Measurements from ENCODE around the gene GPR162. TPM values are rescaled to one million over a fixed set of nuclear protein-coding genes. Genes with fewer than 3 reads are reported as not detected.

GPR162 gene
- total RNA-seq, 2 experiments from 2014 or later = not detected

DNA sequence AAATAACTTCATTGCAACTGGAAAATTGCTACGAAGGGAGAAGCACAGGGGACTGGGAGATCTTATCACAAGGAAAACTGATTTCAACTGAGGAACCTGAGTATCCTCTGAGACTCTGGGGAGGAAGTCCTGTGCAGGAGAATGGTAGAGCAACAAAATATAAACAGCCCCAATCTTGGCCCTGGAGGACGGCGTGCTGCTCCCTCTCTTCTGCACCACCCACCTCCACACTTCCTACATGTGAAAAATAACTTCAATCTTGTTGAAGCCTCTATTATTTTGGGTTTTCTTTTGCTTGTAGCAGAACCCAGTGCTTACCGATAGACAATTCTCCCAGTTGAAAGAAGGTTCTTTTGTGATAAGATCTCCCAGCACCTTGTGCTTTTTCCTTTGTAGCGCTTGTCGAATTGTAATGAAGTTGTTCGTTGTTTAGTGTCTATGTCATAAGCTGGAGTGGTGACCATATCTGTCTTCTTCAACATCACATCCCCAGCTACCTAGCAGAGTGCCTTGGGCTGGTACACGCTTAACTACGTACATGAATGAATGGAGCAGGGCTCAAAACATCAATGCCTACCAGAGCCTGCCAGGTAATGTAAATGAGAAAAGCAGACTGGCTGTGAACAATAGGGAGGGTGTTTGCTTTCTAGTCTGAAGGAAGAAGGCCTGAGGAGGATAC lies 35.1 kb upstream of the GPR162 start:
- Histone ChIP-seq H3K9me2 (ENCODE audit: insufficient read depth, low read length) (no peaks in the 10 kb centered on the region), H3K36me3 (ENCODE audit: insufficient read depth, low read length) (no peaks in the 10 kb centered on the region), H3K4me1 (ENCODE audit: insufficient read depth, low read length, poor library complexity, severe bottlenecking) (peaks cover 31% of the 10 kb centered on the region), H3K4me3 (ENCODE audit: low read depth, low read length, poor library complexity, severe bottlenecking) (no peak overlapping the region), H3K4me2 (ENCODE audit: low read length) (no peak overlapping the region), H4K20me1 (ENCODE audit: insufficient read depth, low read length) (no peaks in the 10 kb centered on the region), H2AFZ (ENCODE audit: low read length) (no peak overlapping the region), H3K27ac (ENCODE audit: low read depth, low read length, poor library complexity, severe bottlenecking) (no peak overlapping the region), H3K79me2 (ENCODE audit: insufficient read depth, low read depth, low read length) (no peaks in the 10 kb centered on the region), H3K9me3 (ENCODE audit: low read length) (no peaks in the 10 kb centered on the region)
- no peak for DNase-seq (ENCODE audit: low spot score)
- intact Hi-C loops (cut with micrococcal nuclease; ENCODE audit: unreplicated experiment) = no loop called here
- TF ChIP-seq EZH2phosphoT487 (IDR thresholded peaks at IDR 0.05; ENCODE audit: borderline replicate concordance, low read depth, low read length) = no peak
- TF ChIP-seq, protein P1, sequence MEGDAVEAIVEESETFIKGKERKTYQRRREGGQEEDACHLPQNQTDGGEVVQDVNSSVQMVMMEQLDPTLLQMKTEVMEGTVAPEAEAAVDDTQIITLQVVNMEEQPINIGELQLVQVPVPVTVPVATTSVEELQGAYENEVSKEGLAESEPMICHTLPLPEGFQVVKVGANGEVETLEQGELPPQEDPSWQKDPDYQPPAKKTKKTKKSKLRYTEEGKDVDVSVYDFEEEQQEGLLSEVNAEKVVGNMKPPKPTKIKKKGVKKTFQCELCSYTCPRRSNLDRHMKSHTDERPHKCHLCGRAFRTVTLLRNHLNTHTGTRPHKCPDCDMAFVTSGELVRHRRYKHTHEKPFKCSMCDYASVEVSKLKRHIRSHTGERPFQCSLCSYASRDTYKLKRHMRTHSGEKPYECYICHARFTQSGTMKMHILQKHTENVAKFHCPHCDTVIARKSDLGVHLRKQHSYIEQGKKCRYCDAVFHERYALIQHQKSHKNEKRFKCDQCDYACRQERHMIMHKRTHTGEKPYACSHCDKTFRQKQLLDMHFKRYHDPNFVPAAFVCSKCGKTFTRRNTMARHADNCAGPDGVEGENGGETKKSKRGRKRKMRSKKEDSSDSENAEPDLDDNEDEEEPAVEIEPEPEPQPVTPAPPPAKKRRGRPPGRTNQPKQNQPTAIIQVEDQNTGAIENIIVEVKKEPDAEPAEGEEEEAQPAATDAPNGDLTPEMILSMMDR (conservative IDR thresholded peaks at IDR 0.05; ENCODE audit: low read length) = no peak
- POLR2A ChIA-PET = no interaction called here
- no TSS peak for BruUV-seq (replicated peaks)
- CTCF ChIA-PET (ENCODE audit: unreplicated experiment) = interaction anchor here (1.0 kb wide), 1 partner anchor 216 kb away, joined by 3 read pairs; no protein-coding TSS in a partner anchor

DNA sequence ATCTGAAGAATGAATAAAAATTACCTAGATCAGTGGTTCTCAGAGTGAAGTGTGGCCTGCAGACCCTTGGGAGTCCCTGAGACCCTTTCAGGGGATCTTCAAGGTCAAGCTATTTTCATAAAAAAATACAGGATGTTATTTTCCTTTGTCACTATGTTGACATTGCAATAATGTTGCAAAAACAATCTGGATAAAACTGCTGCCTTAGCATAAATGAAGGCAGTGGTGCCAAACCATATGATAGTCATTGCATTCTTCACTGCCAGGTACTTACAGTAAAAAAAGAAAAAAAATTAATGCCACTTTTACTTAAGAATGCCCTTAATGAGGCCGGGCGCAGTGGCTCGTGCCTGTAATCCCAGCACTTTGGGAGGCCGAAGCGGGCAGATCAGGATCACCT lies 34.3 kb upstream of the GPR162 start:
- intact Hi-C loops (cut with micrococcal nuclease; ENCODE audit: unreplicated experiment) = no loop called here
- Histone ChIP-seq H3K36me3 (ENCODE audit: insufficient read depth, low read length) (no peaks in the 10 kb centered on the region), H4K20me1 (ENCODE audit: insufficient read depth, low read length) (no peaks in the 10 kb centered on the region), H3K27ac (ENCODE audit: low read depth, low read length, poor library complexity, severe bottlenecking) (no peak overlapping the region), H3K4me3 (ENCODE audit: low read depth, low read length, poor library complexity, severe bottlenecking) (no peak overlapping the region), H3K79me2 (ENCODE audit: insufficient read depth, low read depth, low read length) (no peaks in the 10 kb centered on the region), H3K4me2 (ENCODE audit: low read length) (no peak overlapping the region), H2AFZ (ENCODE audit: low read length) (no peak overlapping the region), H3K9me3 (ENCODE audit: low read length) (no peaks in the 10 kb centered on the region), H3K9me2 (ENCODE audit: insufficient read depth, low read length) (no peaks in the 10 kb centered on the region), H3K4me1 (ENCODE audit: insufficient read depth, low read length, poor library complexity, severe bottlenecking) (peaks cover 35% of the 10 kb centered on the region)
- BruUV-seq (replicated peaks) = no TSS peak
- no peak for TF ChIP-seq EZH2phosphoT487 (IDR thresholded peaks at IDR 0.05; ENCODE audit: borderline replicate concordance, low read depth, low read length)
- TF ChIP-seq, protein P1 (conservative IDR thresholded peaks at IDR 0.05; ENCODE audit: low read length) = no peak
- no peak for DNase-seq (ENCODE audit: low spot score)
- POLR2A ChIA-PET = interaction anchor here (0.7 kb wide), 1 partner anchor 80 kb away, joined by 5 read pairs; no protein-coding TSS in a partner anchor
- CTCF ChIA-PET (ENCODE audit: unreplicated experiment) = interaction anchor here (1.0 kb wide), 1 partner anchor 217 kb away, joined by 3 read pairs; no protein-coding TSS in a partner anchor
